CD4-positive, CD25-positive, alpha-beta regulatory T cell (primary cell): Measurements from ENCODE around the gene TNRC18. TPM values are rescaled to one million over a fixed set of nuclear protein-coding genes. Genes with fewer than 3 reads are reported as not detected.
"Not testable (repeated sequence)": the region's sequence is repeated elsewhere in the genome, so short reads cannot be mapped to it uniquely, and the experiment has no call there.

Source experiments
- ATAC-seq, 2 donors: fragments of 150-1000 bp; cut with Tn5 transposase; one replicate each; pipeline ENCODE4 v1.10.0; 2021; ENCODE audit warnings: low read depth in 2 of 2, moderate number of reproducible peaks in 2 of 2, moderate library complexity in 1 of 2
- DNase-seq, 3 donors: peaks; one replicate each; pipeline versions ENCODE4 v3.0.0 to v3.0.0-alpha.2; 2012 to 2022; ENCODE audit warnings: mixed read lengths in 1 of 3
- H3K27ac ChIP-seq: one replicate; pipeline ENCODE4 v1.7.0; 2013; ENCODE audit warnings: mild to moderate bottlenecking, low read length; ENCODE audit not compliant: insufficient read depth, poor library complexity, severe bottlenecking
- H3K27me3 ChIP-seq: one replicate; pipeline ENCODE4 v1.7.0; 2013; ENCODE audit warnings: low read length; ENCODE audit not compliant: control insufficient read depth, insufficient read depth
- H3K36me3 ChIP-seq: one replicate; pipeline ENCODE4 v1.7.0; 2013; ENCODE audit warnings: mild to moderate bottlenecking, low read length, moderate library complexity; ENCODE audit not compliant: control insufficient read depth, insufficient read depth
- H3K4me1 ChIP-seq: 2 replicates; pipeline ENCODE4 v1.7.0; 2013; ENCODE audit warnings: mild to moderate bottlenecking, low read length; ENCODE audit not compliant: insufficient read depth, control insufficient read depth, poor library complexity, severe bottlenecking
- H3K4me3 ChIP-seq: one replicate; pipeline ENCODE4 v1.7.0; 2013; ENCODE audit warnings: low read depth, mild to moderate bottlenecking, low read length, moderate library complexity
- H3K9me3 ChIP-seq, 2 experiments: 1 replicate in 1 of 2; 2 replicates in 1 of 2; pipeline ENCODE4 v1.7.0; 2013; ENCODE audit warnings: low read length in 2 of 2, mild to moderate bottlenecking in 1 of 2, moderate library complexity in 1 of 2; ENCODE audit not compliant: control insufficient read depth in 2 of 2
- H3K27ac Mint-ChIP-seq, 3 donors: one replicate each; pipeline ENCODE4 v1.8.0; 2020 to 2022; ENCODE audit warnings: mild to moderate bottlenecking in 3 of 3, mixed read lengths in 3 of 3, moderate library complexity in 2 of 3
- H3K27me3 Mint-ChIP-seq: one replicate; pipeline ENCODE4 v1.8.0; 2022; ENCODE audit warnings: mild to moderate bottlenecking, mixed read lengths
- H3K36me3 Mint-ChIP-seq: one replicate; pipeline ENCODE4 v1.8.0; 2020; ENCODE audit warnings: mixed read lengths
- H3K4me1 Mint-ChIP-seq, 4 donors: one replicate each; pipeline ENCODE4 v1.8.0; 2020 to 2022; ENCODE audit warnings: mixed read lengths in 4 of 4, mild to moderate bottlenecking in 1 of 4
- H3K4me3 Mint-ChIP-seq, 4 donors: one replicate each; pipeline ENCODE4 v1.8.0; 2020 to 2022; ENCODE audit warnings: mild to moderate bottlenecking in 4 of 4, mixed read lengths in 4 of 4, moderate library complexity in 3 of 4
- H3K9me3 Mint-ChIP-seq, 7 donors: one replicate each; pipeline ENCODE4 v1.8.0; 2020 to 2022; ENCODE audit warnings: mixed read lengths in 7 of 7, mild to moderate bottlenecking in 3 of 7, moderate library complexity in 2 of 7
- polyA plus RNA-seq, 4 donors: library from polyadenylated mRNA; unstranded; fragments of 300-500 nt; fragmentation: Illumina TruSeq; gene quantifications; one replicate each; pipeline ENCODE4 v1.2.3, GENCODE V29; 2021
- total RNA-seq: library from RNA; stranded (reverse); gene quantifications from one replicate; pipeline ENCODE4 v1.2.3, GENCODE V29; 2022

TNRC18 gene
- total and polyA plus RNA-seq, 5 donors from 2014 or later, result 0.17 to 80.1 (median 0.60) TPM

- no peaks in the 10 kb centered on the region for H3K27me3 ChIP-seq
- Mint-ChIP-seq H3K27ac (no peak overlapping the region), H3K27me3 (no peaks in the 10 kb centered on the region), H3K9me3 (peaks cover 0 to 3% (median 0%) of the 10 kb centered on the region in 7 donors), H3K4me1 (peaks cover 0 to 6% (median 1%) of the 10 kb centered on the region in 4 donors), H3K36me3 (peaks cover 10% of the 10 kb centered on the region), H3K4me3 (no peak overlapping the region)
- peaks cover 5% of the 10 kb centered on the region for H3K4me1 ChIP-seq
- H3K9me3 ChIP-seq, result no peaks in the 10 kb centered on the region
- no peak for DNase-seq
- no peak for ATAC-seq
- no peak overlapping the region for H3K27ac ChIP-seq
- peaks cover 40% of the 10 kb centered on the region for H3K36me3 ChIP-seq
- H3K4me3 ChIP-seq, result no peak overlapping the region
Observed at GRCh38 chr7:5374464-5374863, 49.2 kb downstream of the TNRC18 start.

- Mint-ChIP-seq H3K36me3 (peaks cover 17% of the 10 kb centered on the region), H3K4me1 (peaks cover 0 to 9% (median 5%) of the 10 kb centered on the region in 4 donors), H3K4me3 (no peak overlapping the region), H3K9me3 (peaks cover 0 to 3% (median 0%) of the 10 kb centered on the region in 7 donors), H3K27me3 (no peaks in the 10 kb centered on the region), H3K27ac (no peak overlapping the region)
- H3K4me1 ChIP-seq, result peaks cover 5% of the 10 kb centered on the region
- DNase-seq (no peak), ATAC-seq (no peak)
- peaks cover 42% of the 10 kb centered on the region for H3K36me3 ChIP-seq
- H3K9me3 ChIP-seq, result no peaks in the 10 kb centered on the region
- H3K27me3 ChIP-seq, result no peaks in the 10 kb centered on the region
- H3K27ac ChIP-seq, result no peak overlapping the region
- H3K4me3 ChIP-seq, result no peak overlapping the region
Observed at GRCh38 chr7:5373300-5373699, 50.3 kb downstream of the TNRC18 start.

- Mint-ChIP-seq H3K4me1 (peaks cover 0 to 16% (median 4%) of the 10 kb centered on the region in 4 donors), H3K36me3 (peaks cover 17% of the 10 kb centered on the region), H3K4me3 (no peak overlapping the region), H3K27ac (no peak overlapping the region), H3K27me3 (no peaks in the 10 kb centered on the region), H3K9me3 (peaks cover 0 to 3% (median 0%) of the 10 kb centered on the region in 7 donors)
- H3K27ac ChIP-seq, result no peak overlapping the region
- no peaks in the 10 kb centered on the region for H3K9me3 ChIP-seq
- H3K27me3 ChIP-seq, result no peaks in the 10 kb centered on the region
- DNase-seq (no peak), ATAC-seq (no peak)
- no peak overlapping the region for H3K4me3 ChIP-seq
- H3K36me3 ChIP-seq, result peaks cover 33% of the 10 kb centered on the region
- peaks cover under 1% of the 10 kb centered on the region for H3K4me1 ChIP-seq
Observed at GRCh38 chr7:5370454-5371353, 52.9 kb downstream of the TNRC18 start.

GRCh38 chr7:5367661-5368060 lies 56.0 kb downstream of the TNRC18 start:
- peaks cover 0 to 29% (median 13%) of the 10 kb centered on the region in 4 donors for H3K4me1 Mint-ChIP-seq
- H3K4me1 ChIP-seq, result peaks cover 11% of the 10 kb centered on the region
- H3K27ac Mint-ChIP-seq, result no peak overlapping the region
- no peaks in the 10 kb centered on the region for H3K9me3 ChIP-seq
- H3K36me3 ChIP-seq, result peaks cover 24% of the 10 kb centered on the region
- H3K36me3 Mint-ChIP-seq, result peaks cover 17% of the 10 kb centered on the region
- no peak overlapping the region for H3K4me3 ChIP-seq
- H3K27me3 ChIP-seq, result no peaks in the 10 kb centered on the region
- DNase-seq, result no peak
- H3K9me3 Mint-ChIP-seq, result no peaks in the 10 kb centered on the region
- no peak for ATAC-seq
- no peak overlapping the region for H3K27ac ChIP-seq
- H3K27me3 Mint-ChIP-seq, result no peaks in the 10 kb centered on the region
- no peak overlapping the region for H3K4me3 Mint-ChIP-seq

GRCh38 chr7:5365976-5366625 lies 57.5 kb downstream of the TNRC18 start:
- H3K9me3 Mint-ChIP-seq, H3K27me3 Mint-ChIP-seq, H3K27ac ChIP-seq, H3K4me3 ChIP-seq, H3K27me3 ChIP-seq, H3K27ac Mint-ChIP-seq, H3K9me3 ChIP-seq: not testable (repeated sequence)
- peaks cover 29% of the 10 kb centered on the region for H3K36me3 ChIP-seq
- peak; percentile 74 to 86 for ATAC-seq
- Mint-ChIP-seq H3K4me3 (peak overlapping the region in 1 of 4 donors; percentile 4), H3K4me1 (peaks cover 0 to 29% (median 13%) of the 10 kb centered on the region in 4 donors), H3K36me3 (peaks cover 14% of the 10 kb centered on the region)
- peak; percentile 54 to 79 (median 77) for DNase-seq
- peaks cover 11% of the 10 kb centered on the region for H3K4me1 ChIP-seq

GRCh38 chr7:5363729-5364128 lies 59.9 kb downstream of the TNRC18 start:
- Histone ChIP-seq H3K9me3 (no peaks in the 10 kb centered on the region), H3K27me3 (no peaks in the 10 kb centered on the region), H3K36me3 (peaks cover 37% of the 10 kb centered on the region), H3K27ac (no peak overlapping the region), H3K4me1 (peaks cover 11% of the 10 kb centered on the region), H3K4me3 (no peak overlapping the region)
- Mint-ChIP-seq H3K27ac (peak overlapping the region in 1 of 3 donors; percentile 11), H3K4me1 (peaks cover 0 to 23% (median 12%) of the 10 kb centered on the region in 4 donors), H3K9me3 (no peaks in the 10 kb centered on the region), H3K36me3 (peaks cover 14% of the 10 kb centered on the region), H3K27me3 (no peaks in the 10 kb centered on the region), H3K4me3 (no peak overlapping the region)
- ATAC-seq (no peak), DNase-seq (peak in 1 of 3 donors; percentile 13)

- H3K4me1 ChIP-seq, result peaks cover 11% of the 10 kb centered on the region
- no peak overlapping the region for H3K27ac ChIP-seq
- H3K36me3 ChIP-seq, result peaks cover 48% of the 10 kb centered on the region
- no peak for DNase-seq
- no peaks in the 10 kb centered on the region for H3K9me3 Mint-ChIP-seq
- no peak overlapping the region for H3K27ac Mint-ChIP-seq
- no peaks in the 10 kb centered on the region for H3K27me3 Mint-ChIP-seq
- H3K4me3 ChIP-seq, result no peak overlapping the region
- H3K4me1 Mint-ChIP-seq, result peaks cover 0 to 22% (median 11%) of the 10 kb centered on the region in 4 donors
- ATAC-seq, result no peak
- peaks cover 18% of the 10 kb centered on the region for H3K36me3 Mint-ChIP-seq
- H3K9me3 ChIP-seq, result no peaks in the 10 kb centered on the region
- no peak overlapping the region for H3K4me3 Mint-ChIP-seq
- H3K27me3 ChIP-seq, result no peaks in the 10 kb centered on the region
Observed at GRCh38 chr7:5362466-5362865, 61.2 kb downstream of the TNRC18 start.
